Neural cell (in vitro differentiated cells): ENCODE data around the gene PHTF2. TPM values are rescaled to one million over a fixed set of nuclear protein-coding genes. Genes with fewer than 3 reads are reported as not detected.
"Not testable (repeated sequence)": the region's sequence is repeated elsewhere in the genome, so short reads cannot be mapped to it uniquely, and the experiment has no call there.

Experiments
- H2AFZ ChIP-seq: fragments of 200-600, 300-800 bp; sonication (generic), shearing (Covaris generic); 2 replicates; pipeline ENCODE4 v1.6.0; 2014; ENCODE audit warnings: low read depth, mild to moderate bottlenecking, antibody characterized with exemption, low read length, moderate library complexity
- H3F3A ChIP-seq: fragments of 200-600 bp; shearing (Covaris generic); 2 replicates; pipeline ENCODE4 v1.6.1; 2016; ENCODE audit warnings: mild to moderate bottlenecking, moderate library complexity, mixed read lengths, antibody characterized with exemption, low read length; ENCODE audit not compliant: insufficient read depth, poor library complexity, severe bottlenecking
- H3K27ac ChIP-seq: fragments of 200-600, 300-800 bp; sonication (generic), shearing (Covaris generic); 2 replicates; pipeline ENCODE4 v1.5.1; 2014; ENCODE audit warnings: mild to moderate bottlenecking, low read length, moderate library complexity
- H3K27me3 ChIP-seq: fragments of 300-800, 200-600 bp; sonication (generic), shearing (Covaris generic); 2 replicates; pipeline ENCODE4 v1.6.0; 2014; ENCODE audit warnings: mild to moderate bottlenecking, low read depth, low read length, moderate library complexity; ENCODE audit not compliant: insufficient read depth
- H3K36me3 ChIP-seq: fragments of 300-800, 200-600 bp; sonication (generic), shearing (Covaris generic); 2 replicates; pipeline ENCODE4 v1.5.1; 2014; ENCODE audit warnings: mild to moderate bottlenecking, antibody characterized with exemption, low read length, moderate library complexity; ENCODE audit not compliant: insufficient read depth
- H3K4me2 ChIP-seq: fragments of 300-800, 200-600 bp; sonication (generic), shearing (Covaris generic); 2 replicates; pipeline ENCODE4 v1.6.0; 2014; ENCODE audit warnings: mild to moderate bottlenecking, low read length
- H3K4me3 ChIP-seq: fragments of 300-800, 200-600 bp; sonication (generic), shearing (Covaris generic); 2 replicates; pipeline ENCODE4 v1.5.1; 2014; ENCODE audit warnings: mild to moderate bottlenecking, low read length, moderate library complexity
- H3K79me2 ChIP-seq: fragments of 200-600 bp; shearing (Covaris generic); replicated peaks from 2 replicates; pipeline ENCODE4 v1.6.0; 2014; ENCODE audit warnings: mild to moderate bottlenecking, low read length, moderate library complexity; ENCODE audit not compliant: insufficient read depth
- H3K9ac ChIP-seq: fragments of 300-800, 200-600 bp; sonication (generic), shearing (Covaris generic); 2 replicates; pipeline ENCODE4 v1.6.1; 2016; ENCODE audit warnings: mild to moderate bottlenecking, low read length, mixed read lengths
- H3K9me2 ChIP-seq: fragments of 200-600 bp; shearing (Covaris generic); 2 replicates; pipeline ENCODE4 v1.6.1; 2016; ENCODE audit warnings: mild to moderate bottlenecking, low read length, mixed read lengths; ENCODE audit not compliant: insufficient read depth
- H3K9me3 ChIP-seq: fragments of 200-600, 300-800 bp; sonication (generic), shearing (Covaris generic); 2 replicates; pipeline ENCODE4 v1.6.1; 2016; ENCODE audit warnings: mild to moderate bottlenecking, mixed run types, low read length, moderate library complexity, mixed read lengths
- H4K20me1 ChIP-seq: fragments of 200-600 bp; shearing (Covaris generic); 2 replicates; pipeline ENCODE4 v1.6.1; 2016; ENCODE audit warnings: mild to moderate bottlenecking, mixed run types; ENCODE audit not compliant: insufficient read depth
- EP300 ChIP-seq: fragments of 450-650 bp; conservative IDR thresholded peaks from 2 replicates; pipeline ENCODE4 v1.6.1; 2014; ENCODE audit warnings: antibody characterized with exemption, mild to moderate bottlenecking, moderate library complexity; ENCODE audit not compliant: poor library complexity, severe bottlenecking
- EZH2 ChIP-seq: fragments of 200-600, 300-800 bp; shearing (Covaris generic), sonication (generic); IDR thresholded peaks from 2 replicates; pipeline ENCODE4 v1.6.1; 2014; ENCODE audit warnings: antibody characterized with exemption, low read length, borderline replicate concordance, mild to moderate bottlenecking; ENCODE audit not compliant: insufficient read depth, poor library complexity, severe bottlenecking
- MXI1 ChIP-seq: fragments of 450-650 bp; conservative IDR thresholded peaks from 2 replicates; pipeline ENCODE4 v1.6.1; 2014; ENCODE audit warnings: antibody characterized with exemption, mild to moderate bottlenecking; ENCODE audit not compliant: poor library complexity, severe bottlenecking
- POLR2AphosphoS5 ChIP-seq: IDR thresholded peaks from 2 replicates; pipeline ENCODE4 v1.6.1; 2012
- RAD21 ChIP-seq: fragments of 450-650 bp; conservative IDR thresholded peaks from 2 replicates; pipeline ENCODE4 v1.6.1; 2014; ENCODE audit warnings: antibody characterized with exemption, mild to moderate bottlenecking, moderate library complexity
- SMC3 ChIP-seq: fragments of 450-650 bp; conservative IDR thresholded peaks from 2 replicates; pipeline ENCODE4 v1.6.1; 2014; ENCODE audit warnings: antibody characterized with exemption, mild to moderate bottlenecking, moderate library complexity; ENCODE audit not compliant: poor library complexity
- TAF1 ChIP-seq: IDR thresholded peaks from 2 replicates; pipeline ENCODE4 v1.6.1; 2012; ENCODE audit warnings: low read depth
- polyA plus RNA-seq: library from polyadenylated mRNA; depleted of rRNA; stranded (reverse); fragments of >200 nt; gene quantifications from 2 replicates; pipeline ENCODE4 v1.2.3, GENCODE V29; 2014
- TF ChIP-seq, protein P1 (sequence below): IDR thresholded peaks from 2 replicates; pipeline ENCODE4 v1.6.1; 2012; ENCODE audit warnings: borderline replicate concordance
- TF ChIP-seq, protein P2 (sequence below): fragments of 450-650 bp; IDR thresholded peaks from 2 replicates; pipeline ENCODE4 v1.5.1; 2014; ENCODE audit warnings: antibody characterized with exemption, mild to moderate bottlenecking, moderate library complexity; ENCODE audit not compliant: poor library complexity, severe bottlenecking

PHTF2 gene
- polyA plus RNA-seq, 1 donor from 2014 or later: 34.4 TPM

DNA sequence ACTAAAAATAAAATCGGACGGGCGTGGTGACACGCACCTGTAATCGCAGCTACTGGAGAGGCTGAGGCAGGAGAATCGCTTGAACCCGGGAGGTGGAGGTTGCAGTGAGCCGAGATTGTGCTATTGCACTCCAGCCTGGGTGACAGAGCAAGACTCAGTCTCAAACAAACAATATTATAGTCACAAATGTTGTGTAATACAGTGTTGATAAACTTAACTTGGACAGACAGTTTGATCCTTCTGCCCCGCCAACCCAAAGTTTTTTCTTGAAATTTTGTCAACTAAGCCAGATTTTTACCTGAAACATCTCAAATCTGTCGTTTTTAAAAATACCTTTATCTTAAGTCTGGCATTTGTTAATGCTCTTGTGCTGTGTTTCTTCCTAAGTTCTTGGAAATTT is 14.1 kb upstream of the PHTF2 start:
- H3K27ac ChIP-seq, H4K20me1 ChIP-seq, H3K4me2 ChIP-seq, H3K9me3 ChIP-seq, H3K4me3 ChIP-seq, H2AFZ ChIP-seq, H3K36me3 ChIP-seq, H3K79me2 ChIP-seq, H3F3A ChIP-seq, H3K27me3 ChIP-seq, H3K9ac ChIP-seq, H3K9me2 ChIP-seq: not testable (repeated sequence)

DNA sequence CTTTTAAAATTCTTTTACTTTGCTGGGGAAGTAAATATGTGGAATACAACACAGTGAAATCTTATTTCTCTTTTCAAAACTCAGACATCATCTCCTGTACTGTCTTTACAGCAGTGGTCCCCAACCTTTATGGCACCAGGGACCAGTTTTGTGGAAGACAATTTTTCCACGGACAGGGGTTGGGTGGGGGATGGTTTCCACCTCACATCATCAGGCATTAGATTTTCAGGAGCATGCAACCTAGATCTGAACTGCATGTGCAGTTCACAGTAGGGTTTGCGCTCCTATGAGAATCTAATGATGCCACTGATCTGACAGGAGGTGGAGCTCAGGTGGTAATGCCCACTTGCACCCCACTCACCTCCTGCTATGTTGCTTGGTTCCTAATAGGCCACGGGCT is 12.6 kb upstream of the PHTF2 start:
- no peak overlapping the region for H3K4me2 ChIP-seq
- H3K9me3 ChIP-seq: no peaks in the 10 kb centered on the region
- H3K27ac ChIP-seq: no peak overlapping the region
- no peaks in the 10 kb centered on the region for H3F3A ChIP-seq
- no peaks in the 10 kb centered on the region for H4K20me1 ChIP-seq
- TF ChIP-seq TAF1: no peak
- TF ChIP-seq RAD21: no peak
- TF ChIP-seq, protein P1, sequence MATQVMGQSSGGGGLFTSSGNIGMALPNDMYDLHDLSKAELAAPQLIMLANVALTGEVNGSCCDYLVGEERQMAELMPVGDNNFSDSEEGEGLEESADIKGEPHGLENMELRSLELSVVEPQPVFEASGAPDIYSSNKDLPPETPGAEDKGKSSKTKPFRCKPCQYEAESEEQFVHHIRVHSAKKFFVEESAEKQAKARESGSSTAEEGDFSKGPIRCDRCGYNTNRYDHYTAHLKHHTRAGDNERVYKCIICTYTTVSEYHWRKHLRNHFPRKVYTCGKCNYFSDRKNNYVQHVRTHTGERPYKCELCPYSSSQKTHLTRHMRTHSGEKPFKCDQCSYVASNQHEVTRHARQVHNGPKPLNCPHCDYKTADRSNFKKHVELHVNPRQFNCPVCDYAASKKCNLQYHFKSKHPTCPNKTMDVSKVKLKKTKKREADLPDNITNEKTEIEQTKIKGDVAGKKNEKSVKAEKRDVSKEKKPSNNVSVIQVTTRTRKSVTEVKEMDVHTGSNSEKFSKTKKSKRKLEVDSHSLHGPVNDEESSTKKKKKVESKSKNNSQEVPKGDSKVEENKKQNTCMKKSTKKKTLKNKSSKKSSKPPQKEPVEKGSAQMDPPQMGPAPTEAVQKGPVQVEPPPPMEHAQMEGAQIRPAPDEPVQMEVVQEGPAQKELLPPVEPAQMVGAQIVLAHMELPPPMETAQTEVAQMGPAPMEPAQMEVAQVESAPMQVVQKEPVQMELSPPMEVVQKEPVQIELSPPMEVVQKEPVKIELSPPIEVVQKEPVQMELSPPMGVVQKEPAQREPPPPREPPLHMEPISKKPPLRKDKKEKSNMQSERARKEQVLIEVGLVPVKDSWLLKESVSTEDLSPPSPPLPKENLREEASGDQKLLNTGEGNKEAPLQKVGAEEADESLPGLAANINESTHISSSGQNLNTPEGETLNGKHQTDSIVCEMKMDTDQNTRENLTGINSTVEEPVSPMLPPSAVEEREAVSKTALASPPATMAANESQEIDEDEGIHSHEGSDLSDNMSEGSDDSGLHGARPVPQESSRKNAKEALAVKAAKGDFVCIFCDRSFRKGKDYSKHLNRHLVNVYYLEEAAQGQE: no peak
- TF ChIP-seq EP300: no peak
- TF ChIP-seq, protein P2, sequence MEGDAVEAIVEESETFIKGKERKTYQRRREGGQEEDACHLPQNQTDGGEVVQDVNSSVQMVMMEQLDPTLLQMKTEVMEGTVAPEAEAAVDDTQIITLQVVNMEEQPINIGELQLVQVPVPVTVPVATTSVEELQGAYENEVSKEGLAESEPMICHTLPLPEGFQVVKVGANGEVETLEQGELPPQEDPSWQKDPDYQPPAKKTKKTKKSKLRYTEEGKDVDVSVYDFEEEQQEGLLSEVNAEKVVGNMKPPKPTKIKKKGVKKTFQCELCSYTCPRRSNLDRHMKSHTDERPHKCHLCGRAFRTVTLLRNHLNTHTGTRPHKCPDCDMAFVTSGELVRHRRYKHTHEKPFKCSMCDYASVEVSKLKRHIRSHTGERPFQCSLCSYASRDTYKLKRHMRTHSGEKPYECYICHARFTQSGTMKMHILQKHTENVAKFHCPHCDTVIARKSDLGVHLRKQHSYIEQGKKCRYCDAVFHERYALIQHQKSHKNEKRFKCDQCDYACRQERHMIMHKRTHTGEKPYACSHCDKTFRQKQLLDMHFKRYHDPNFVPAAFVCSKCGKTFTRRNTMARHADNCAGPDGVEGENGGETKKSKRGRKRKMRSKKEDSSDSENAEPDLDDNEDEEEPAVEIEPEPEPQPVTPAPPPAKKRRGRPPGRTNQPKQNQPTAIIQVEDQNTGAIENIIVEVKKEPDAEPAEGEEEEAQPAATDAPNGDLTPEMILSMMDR: no peak
- no peak for TF ChIP-seq SMC3
- no peak for TF ChIP-seq EZH2
- TF ChIP-seq POLR2AphosphoS5: no peak
- TF ChIP-seq MXI1: no peak
- no peaks in the 10 kb centered on the region for H3K27me3 ChIP-seq
- no peak overlapping the region for H2AFZ ChIP-seq
- H3K9me2 ChIP-seq: no peaks in the 10 kb centered on the region
- no peak overlapping the region for H3K9ac ChIP-seq
- H3K36me3 ChIP-seq: no peaks in the 10 kb centered on the region
- H3K79me2 ChIP-seq: no peaks in the 10 kb centered on the region
- no peak overlapping the region for H3K4me3 ChIP-seq

DNA sequence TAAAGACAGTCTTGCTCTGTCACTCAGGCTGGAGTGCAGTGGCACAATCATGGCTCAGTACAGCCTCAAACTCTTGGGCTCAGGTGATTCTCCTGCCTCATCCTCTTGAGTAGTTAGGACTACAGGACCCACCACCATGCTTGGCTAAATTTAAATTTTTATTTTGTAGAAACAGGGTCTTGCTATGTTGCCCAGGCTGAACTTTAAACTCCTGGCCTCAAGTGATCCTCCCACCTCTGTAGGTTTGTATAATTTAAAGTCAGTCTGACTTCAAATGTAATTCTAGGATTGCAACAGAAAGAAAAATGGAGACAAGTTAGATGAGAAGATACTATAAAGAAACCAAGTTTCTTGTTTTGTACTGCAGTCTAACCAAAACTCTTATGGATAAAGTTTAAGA is 11.8 kb upstream of the PHTF2 start:
- Histone ChIP-seq H3K4me2 (no peak overlapping the region), H3K27me3 (no peaks in the 10 kb centered on the region), H3K9me3 (no peaks in the 10 kb centered on the region), H3K79me2 (no peaks in the 10 kb centered on the region), H3K27ac (no peak overlapping the region), H2AFZ (no peak overlapping the region), H3K4me3 (no peak overlapping the region), H3K9ac (no peak overlapping the region), H3K36me3 (no peaks in the 10 kb centered on the region), H3F3A (no peaks in the 10 kb centered on the region), H4K20me1 (no peaks in the 10 kb centered on the region), H3K9me2 (no peaks in the 10 kb centered on the region)
- no peak for TF ChIP-seq RAD21
